Measurements from ENCODE around the gene RASA1.

DNA sequence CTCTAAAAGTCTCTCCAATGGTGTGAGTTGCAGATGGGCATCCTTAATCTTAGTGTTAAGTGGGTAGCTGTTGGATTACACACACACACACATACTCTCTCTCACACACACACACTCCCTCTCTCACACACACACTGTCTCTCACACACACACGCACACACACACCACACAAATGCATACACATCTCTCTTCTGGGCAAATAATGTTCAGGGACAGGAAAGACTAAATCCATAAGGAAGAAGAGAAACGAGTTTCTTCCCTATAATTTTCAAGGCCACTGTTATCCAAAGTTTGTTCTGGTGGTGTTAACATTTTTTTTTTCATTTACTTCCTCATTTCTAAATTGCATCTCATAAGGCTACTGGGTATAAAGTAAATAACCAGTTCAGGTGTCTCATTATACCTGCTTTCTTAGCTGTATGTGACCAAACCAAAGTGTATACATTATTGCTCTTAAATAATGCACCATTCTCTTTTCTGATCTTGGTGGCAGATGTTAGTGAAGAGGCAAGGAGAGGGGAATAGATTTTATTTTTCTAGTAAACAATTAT lies 167.5 kb downstream of the RASA1 start:
- no peak for TF ChIP-seq ZNF274 (IDR thresholded peaks at IDR 0.05; ENCODE audit: low read depth, low read length)
- TF ChIP-seq, protein P1, sequence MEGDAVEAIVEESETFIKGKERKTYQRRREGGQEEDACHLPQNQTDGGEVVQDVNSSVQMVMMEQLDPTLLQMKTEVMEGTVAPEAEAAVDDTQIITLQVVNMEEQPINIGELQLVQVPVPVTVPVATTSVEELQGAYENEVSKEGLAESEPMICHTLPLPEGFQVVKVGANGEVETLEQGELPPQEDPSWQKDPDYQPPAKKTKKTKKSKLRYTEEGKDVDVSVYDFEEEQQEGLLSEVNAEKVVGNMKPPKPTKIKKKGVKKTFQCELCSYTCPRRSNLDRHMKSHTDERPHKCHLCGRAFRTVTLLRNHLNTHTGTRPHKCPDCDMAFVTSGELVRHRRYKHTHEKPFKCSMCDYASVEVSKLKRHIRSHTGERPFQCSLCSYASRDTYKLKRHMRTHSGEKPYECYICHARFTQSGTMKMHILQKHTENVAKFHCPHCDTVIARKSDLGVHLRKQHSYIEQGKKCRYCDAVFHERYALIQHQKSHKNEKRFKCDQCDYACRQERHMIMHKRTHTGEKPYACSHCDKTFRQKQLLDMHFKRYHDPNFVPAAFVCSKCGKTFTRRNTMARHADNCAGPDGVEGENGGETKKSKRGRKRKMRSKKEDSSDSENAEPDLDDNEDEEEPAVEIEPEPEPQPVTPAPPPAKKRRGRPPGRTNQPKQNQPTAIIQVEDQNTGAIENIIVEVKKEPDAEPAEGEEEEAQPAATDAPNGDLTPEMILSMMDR (IDR thresholded peaks at IDR 0.05 in 2 of 3, conservative IDR thresholded peaks at IDR 0.05 in 1 of 3; ENCODE audit: borderline replicate concordance in 1 of 3, insufficient read depth in 1 of 3, low read depth in 2 of 3, low read length in 2 of 3) = no peak
- TF ChIP-seq REST (IDR thresholded peaks at IDR 0.05; ENCODE audit: low read depth) = no peak
- no peak for TF ChIP-seq POLR2AphosphoS5 (IDR thresholded peaks at IDR 0.05; ENCODE audit: low read depth, low read length)
- TF ChIP-seq EZH2phosphoT487 (IDR thresholded peaks at IDR 0.05; ENCODE audit: borderline replicate concordance) = no peak
- no peak for TF ChIP-seq EZH2 (IDR thresholded peaks at IDR 0.05)
- TF ChIP-seq ATF3 (IDR thresholded peaks at IDR 0.05) = no peak

Data from HCT116 (cell line).